Liver (tissue), 9 donors: Measurements from ENCODE around the gene PLB1. TPM values are rescaled to one million over a fixed set of nuclear protein-coding genes. Genes with fewer than 3 reads are reported as not detected.

Experiments used
- DNase-seq: peaks from one replicate; pipeline ENCODE4 v3.0.0-alpha.2; 2017; ENCODE audit warnings: low spot score
- H3K27ac ChIP-seq, 2 donors: one replicate each; pipeline ENCODE4 v1.7.0; 2013; ENCODE audit warnings: inconsistent platforms in 2 of 2, low read length in 2 of 2, control low read depth in 1 of 2, low read depth in 1 of 2, mild to moderate bottlenecking in 1 of 2
- H3K27me3 ChIP-seq, 4 donors: one replicate each; pipeline versions ENCODE4 v1.6.1 to v1.7.0; 2013; ENCODE audit warnings: low read length in 3 of 4, inconsistent platforms in 1 of 4, mild to moderate bottlenecking in 1 of 4, moderate library complexity in 1 of 4; ENCODE audit not compliant: control insufficient read depth in 4 of 4, insufficient read depth in 4 of 4
- H3K36me3 ChIP-seq, 4 donors: one replicate each; pipeline versions ENCODE4 v1.6.1 to v1.7.0; 2013; ENCODE audit warnings: low read length in 3 of 4, mild to moderate bottlenecking in 3 of 4, low read depth in 1 of 4, moderate library complexity in 1 of 4; ENCODE audit not compliant: control insufficient read depth in 4 of 4, insufficient read depth in 3 of 4
- H3K4me1 ChIP-seq, 4 donors: one replicate each; pipeline versions ENCODE4 v1.6.1 to v1.7.0; 2013; ENCODE audit warnings: low read length in 3 of 4, mild to moderate bottlenecking in 3 of 4, moderate library complexity in 1 of 4; ENCODE audit not compliant: control insufficient read depth in 4 of 4, insufficient read depth in 4 of 4
- H3K4me3 ChIP-seq, 3 donors: one replicate each; pipeline versions ENCODE4 v1.6.1 to v1.7.0; 2013; ENCODE audit warnings: low read length in 3 of 3, control low read depth in 1 of 3, low read depth in 1 of 3, mild to moderate bottlenecking in 1 of 3
- H3K9ac ChIP-seq, 2 donors: one replicate each; pipeline ENCODE4 v1.7.0; 2013; ENCODE audit warnings: low read length in 2 of 2, mild to moderate bottlenecking in 2 of 2, moderate library complexity in 2 of 2, control low read depth in 1 of 2, low read depth in 1 of 2
- H3K9me3 ChIP-seq, 4 donors: one replicate each; pipeline versions ENCODE4 v1.6.1 to v1.7.0; 2013; ENCODE audit warnings: low read length in 3 of 4; ENCODE audit not compliant: control insufficient read depth in 4 of 4
- ATF3 ChIP-seq: IDR thresholded peaks from 2 replicates; pipeline ENCODE4 v1.6.1; 2016; ENCODE audit warnings: antibody characterized with exemption
- CTCF ChIP-seq: fragments of 150-350 bp; IDR thresholded peaks from 2 replicates; pipeline ENCODE4 v1.5.1; 2017; ENCODE audit warnings: improper control_type of control experiment, low read depth, low read length; ENCODE audit not compliant: missing input control
- EGR1 ChIP-seq, 2 donors: IDR thresholded peaks; 2 replicates each; pipeline ENCODE4 v1.6.1; 2016 to 2018; ENCODE audit warnings: antibody characterized with exemption in 2 of 2, low read depth in 2 of 2
- FOXA1 ChIP-seq: IDR thresholded peaks from 2 replicates; pipeline ENCODE4 v1.6.1; 2016; ENCODE audit warnings: antibody characterized with exemption
- FOXA2 ChIP-seq: IDR thresholded peaks from 2 replicates; pipeline ENCODE4 v1.6.1; 2016; ENCODE audit warnings: antibody characterized with exemption
- GABPA ChIP-seq, 2 donors: IDR thresholded peaks in 1 of 2; conservative IDR thresholded peaks in 1 of 2; 2 replicates each; pipeline ENCODE4 v1.6.1; 2016; ENCODE audit warnings: antibody characterized with exemption in 2 of 2, mild to moderate bottlenecking in 1 of 2, moderate library complexity in 1 of 2
- HNF4A ChIP-seq, 2 donors: conservative IDR thresholded peaks; 2 replicates each; pipeline ENCODE4 v1.6.1; 2016; ENCODE audit warnings: antibody characterized with exemption in 2 of 2, mild to moderate bottlenecking in 2 of 2
- HNF4G ChIP-seq: IDR thresholded peaks from 2 replicates; pipeline ENCODE4 v1.6.1; 2016; ENCODE audit warnings: antibody characterized with exemption
- JUND ChIP-seq, 2 donors: IDR thresholded peaks; 2 replicates each; pipeline ENCODE4 v1.6.1; 2016; ENCODE audit warnings: antibody characterized with exemption in 2 of 2
- MAX ChIP-seq: IDR thresholded peaks from 2 replicates; pipeline ENCODE4 v1.6.1; 2016; ENCODE audit warnings: antibody characterized with exemption
- NR2F2 ChIP-seq: IDR thresholded peaks from 2 replicates; pipeline ENCODE4 v1.6.1; 2016; ENCODE audit warnings: antibody characterized with exemption
- RAD21 ChIP-seq, 2 donors: IDR thresholded peaks; 2 replicates each; pipeline ENCODE4 v1.6.1; 2016; ENCODE audit warnings: antibody characterized with exemption in 2 of 2, mild to moderate bottlenecking in 2 of 2
- RXRA ChIP-seq, 2 donors: IDR thresholded peaks; 2 replicates each; pipeline ENCODE4 v1.6.1; 2017 to 2018; ENCODE audit warnings: antibody characterized with exemption in 2 of 2, mild to moderate bottlenecking in 1 of 2
- SP1 ChIP-seq: IDR thresholded peaks from 2 replicates; pipeline ENCODE4 v1.6.1; 2018; ENCODE audit warnings: antibody characterized with exemption, mild to moderate bottlenecking
- TAF1 ChIP-seq: conservative IDR thresholded peaks from 2 replicates; pipeline ENCODE4 v1.6.1; 2016; ENCODE audit warnings: antibody characterized with exemption, mild to moderate bottlenecking
- YY1 ChIP-seq: IDR thresholded peaks from 2 replicates; pipeline ENCODE4 v1.6.1; 2016; ENCODE audit warnings: antibody characterized with exemption, mild to moderate bottlenecking
- WGBS: extraction: QIAGEN DNeasy Blood & Tissue Kit; methylation state at CpG from one replicate; pipeline ENCODE4 v1.1.7; 2013; 5-methylcytosine and 5-hydroxymethylcytosine counted together
- polyA plus RNA-seq, 2 donors: library from polyadenylated mRNA; stranded (reverse) in 1 of 2; unstranded in 1 of 2; fragments of 200-250 nt in 1 of 2; fragments of >200 nt in 1 of 2; fragmentation: Nextera tagmentation in 1 of 2; extraction: Ambion mirVana in 1 of 2; gene quantifications; one replicate each; pipeline versions ENCODE4 v1.2.1 to v1.2.3, GENCODE V29; 2013 to 2015
- total RNA-seq, 2 donors: library from RNA; depleted of rRNA; stranded (reverse); fragments of >200 nt; gene quantifications; one replicate each; pipeline ENCODE4 v1.2.3, GENCODE V29; 2014
- TF ChIP-seq, protein P1 (sequence below): IDR thresholded peaks from 2 replicates; pipeline ENCODE4 v1.6.1; 2016; ENCODE audit warnings: antibody characterized with exemption, mild to moderate bottlenecking
- TF ChIP-seq, protein P2 (sequence below): IDR thresholded peaks from 2 replicates; pipeline ENCODE4 v1.6.1; 2016; ENCODE audit warnings: antibody characterized with exemption
- donor health status: healthy.
- donor health status: healthy.
- donor health status: healthy.
- donor health status: healthy.
- donor health status: healthy.

The PLB1 gene
- total and polyA plus RNA-seq, 4 donors, result 0.58 to 4.5 (median 1.6) TPM

DNA sequence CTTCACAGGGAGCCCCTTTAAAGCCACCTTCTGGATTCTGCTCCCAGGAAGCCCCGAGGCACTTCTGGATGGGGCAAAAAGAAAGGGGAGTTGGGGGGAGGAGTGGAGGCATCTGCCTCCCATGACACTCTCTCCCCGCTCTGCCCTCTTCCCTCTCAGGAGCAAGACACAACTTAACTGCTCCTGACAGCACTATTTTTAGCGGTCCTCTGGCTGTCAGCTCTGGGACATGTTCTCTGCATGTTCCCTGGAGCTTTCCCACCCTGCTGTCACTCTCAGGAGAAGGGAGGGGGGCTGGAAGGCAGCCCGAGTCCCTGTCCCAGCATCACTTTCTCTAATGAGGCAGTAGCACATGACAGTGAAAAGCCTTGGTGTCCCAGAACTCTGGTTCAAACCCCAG lies 32.3 kb downstream of the PLB1 start:
- H3K27me3 ChIP-seq, result no peaks in the 10 kb centered on the region
- H3K36me3 ChIP-seq, result no peaks in the 10 kb centered on the region
- 74% methylated on average over 4 of the region's 4 CpGs for WGBS
- TF ChIP-seq ATF3 (no peak), NR2F2 (no peak), JUND (IDR thresholded peaks at IDR 0.05) (no peak), MAX (no peak), HNF4G (no peak), EGR1 (IDR thresholded peaks at IDR 0.05; ENCODE audit: low read depth in 2 of 2) (no peak), CTCF (no peak), RXRA (IDR thresholded peaks at IDR 0.05) (no peak), RAD21 (IDR thresholded peaks at IDR 0.05) (no peak), YY1 (no peak), SP1 (no peak), GABPA (IDR thresholded peaks at IDR 0.05 in 1 of 2, conservative IDR thresholded peaks at IDR 0.05 in 1 of 2) (no peak), TAF1 (no peak), FOXA2 (no peak), FOXA1 (no peak), HNF4A (conservative IDR thresholded peaks at IDR 0.05) (no peak)
- TF ChIP-seq, protein P1, sequence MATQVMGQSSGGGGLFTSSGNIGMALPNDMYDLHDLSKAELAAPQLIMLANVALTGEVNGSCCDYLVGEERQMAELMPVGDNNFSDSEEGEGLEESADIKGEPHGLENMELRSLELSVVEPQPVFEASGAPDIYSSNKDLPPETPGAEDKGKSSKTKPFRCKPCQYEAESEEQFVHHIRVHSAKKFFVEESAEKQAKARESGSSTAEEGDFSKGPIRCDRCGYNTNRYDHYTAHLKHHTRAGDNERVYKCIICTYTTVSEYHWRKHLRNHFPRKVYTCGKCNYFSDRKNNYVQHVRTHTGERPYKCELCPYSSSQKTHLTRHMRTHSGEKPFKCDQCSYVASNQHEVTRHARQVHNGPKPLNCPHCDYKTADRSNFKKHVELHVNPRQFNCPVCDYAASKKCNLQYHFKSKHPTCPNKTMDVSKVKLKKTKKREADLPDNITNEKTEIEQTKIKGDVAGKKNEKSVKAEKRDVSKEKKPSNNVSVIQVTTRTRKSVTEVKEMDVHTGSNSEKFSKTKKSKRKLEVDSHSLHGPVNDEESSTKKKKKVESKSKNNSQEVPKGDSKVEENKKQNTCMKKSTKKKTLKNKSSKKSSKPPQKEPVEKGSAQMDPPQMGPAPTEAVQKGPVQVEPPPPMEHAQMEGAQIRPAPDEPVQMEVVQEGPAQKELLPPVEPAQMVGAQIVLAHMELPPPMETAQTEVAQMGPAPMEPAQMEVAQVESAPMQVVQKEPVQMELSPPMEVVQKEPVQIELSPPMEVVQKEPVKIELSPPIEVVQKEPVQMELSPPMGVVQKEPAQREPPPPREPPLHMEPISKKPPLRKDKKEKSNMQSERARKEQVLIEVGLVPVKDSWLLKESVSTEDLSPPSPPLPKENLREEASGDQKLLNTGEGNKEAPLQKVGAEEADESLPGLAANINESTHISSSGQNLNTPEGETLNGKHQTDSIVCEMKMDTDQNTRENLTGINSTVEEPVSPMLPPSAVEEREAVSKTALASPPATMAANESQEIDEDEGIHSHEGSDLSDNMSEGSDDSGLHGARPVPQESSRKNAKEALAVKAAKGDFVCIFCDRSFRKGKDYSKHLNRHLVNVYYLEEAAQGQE, result no peak
- TF ChIP-seq, protein P2, sequence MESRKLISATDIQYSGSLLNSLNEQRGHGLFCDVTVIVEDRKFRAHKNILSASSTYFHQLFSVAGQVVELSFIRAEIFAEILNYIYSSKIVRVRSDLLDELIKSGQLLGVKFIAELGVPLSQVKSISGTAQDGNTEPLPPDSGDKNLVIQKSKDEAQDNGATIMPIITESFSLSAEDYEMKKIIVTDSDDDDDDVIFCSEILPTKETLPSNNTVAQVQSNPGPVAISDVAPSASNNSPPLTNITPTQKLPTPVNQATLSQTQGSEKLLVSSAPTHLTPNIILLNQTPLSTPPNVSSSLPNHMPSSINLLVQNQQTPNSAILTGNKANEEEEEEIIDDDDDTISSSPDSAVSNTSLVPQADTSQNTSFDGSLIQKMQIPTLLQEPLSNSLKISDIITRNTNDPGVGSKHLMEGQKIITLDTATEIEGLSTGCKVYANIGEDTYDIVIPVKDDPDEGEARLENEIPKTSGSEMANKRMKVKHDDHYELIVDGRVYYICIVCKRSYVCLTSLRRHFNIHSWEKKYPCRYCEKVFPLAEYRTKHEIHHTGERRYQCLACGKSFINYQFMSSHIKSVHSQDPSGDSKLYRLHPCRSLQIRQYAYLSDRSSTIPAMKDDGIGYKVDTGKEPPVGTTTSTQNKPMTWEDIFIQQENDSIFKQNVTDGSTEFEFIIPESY, result no peak
- no peak overlapping the region for H3K9ac ChIP-seq
- H3K27ac ChIP-seq, result no peak overlapping the region
- no peak for DNase-seq
- H3K4me1 ChIP-seq, result no peaks in the 10 kb centered on the region
- H3K9me3 ChIP-seq, result no peaks in the 10 kb centered on the region
- H3K4me3 ChIP-seq, result no peak overlapping the region
